WERI-Rb-1 (cell line): ENCODE results near the gene GPR15LG.

Experiments used
- DNase-seq: peaks from one replicate; pipeline ENCODE4 v3.0.0-alpha.2; 2020
- H3K27ac ChIP-seq: fragments of 250-450 bp; sonication (Bioruptor Pico); 2 replicates; pipeline ENCODE4 v1.5.1; 2020; ENCODE audit warnings: mild to moderate bottlenecking, moderate library complexity
- H3K27me3 ChIP-seq: fragments of 250-450 bp; sonication (Bioruptor Pico); 2 replicates; pipeline ENCODE4 v1.5.1; 2021; ENCODE audit warnings: mild to moderate bottlenecking, low read depth, moderate library complexity; ENCODE audit not compliant: insufficient read depth, severe bottlenecking
- H3K36me3 ChIP-seq: fragments of 250-450 bp; sonication (Bioruptor Pico); 2 replicates; pipeline ENCODE4 v1.5.1; 2020; ENCODE audit warnings: mild to moderate bottlenecking, moderate library complexity
- H3K4me3 ChIP-seq: 2 replicates; pipeline ENCODE4 v1.5.1; 2011; ENCODE audit warnings: low read depth, mild to moderate bottlenecking, control low read depth, low read length
- H3K9me3 ChIP-seq: fragments of 250-450 bp; sonication (Bioruptor Pico); 2 replicates; pipeline ENCODE4 v1.5.1; 2021; ENCODE audit warnings: mild to moderate bottlenecking, moderate library complexity; ENCODE audit not compliant: severe bottlenecking
- TF ChIP-seq, protein P1 (sequence below): IDR thresholded peaks from 2 replicates; pipeline ENCODE4 v1.5.1; 2011; ENCODE audit warnings: low read depth, mild to moderate bottlenecking, control low read depth, inconsistent platforms, low read length

GPR15LG gene

DNA sequence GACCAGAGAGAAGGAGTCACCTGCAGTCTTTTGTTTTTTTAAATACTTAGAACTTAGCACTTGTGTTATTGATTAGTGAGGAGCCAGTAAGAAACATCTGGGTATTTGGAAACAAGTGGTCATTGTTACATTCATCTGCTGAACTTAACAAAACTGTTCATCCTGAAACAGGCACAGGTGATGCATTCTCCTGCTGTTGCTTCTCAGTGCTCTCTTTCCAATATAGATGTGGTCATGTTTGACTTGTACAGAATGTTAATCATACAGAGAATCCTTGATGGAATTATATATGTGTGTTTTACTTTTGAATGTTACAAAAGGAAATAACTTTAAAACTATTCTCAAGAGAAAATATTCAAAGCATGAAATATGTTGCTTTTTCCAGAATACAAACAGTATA is 20.8 kb upstream of the GPR15LG start:
- DNase-seq: no peak
- Histone ChIP-seq H3K27ac (no peak overlapping the region), H3K36me3 (peaks cover 61% of the 10 kb centered on the region), H3K4me3 (no peak overlapping the region), H3K27me3 (no peaks in the 10 kb centered on the region), H3K9me3 (no peaks in the 10 kb centered on the region)
- TF ChIP-seq, protein P1, sequence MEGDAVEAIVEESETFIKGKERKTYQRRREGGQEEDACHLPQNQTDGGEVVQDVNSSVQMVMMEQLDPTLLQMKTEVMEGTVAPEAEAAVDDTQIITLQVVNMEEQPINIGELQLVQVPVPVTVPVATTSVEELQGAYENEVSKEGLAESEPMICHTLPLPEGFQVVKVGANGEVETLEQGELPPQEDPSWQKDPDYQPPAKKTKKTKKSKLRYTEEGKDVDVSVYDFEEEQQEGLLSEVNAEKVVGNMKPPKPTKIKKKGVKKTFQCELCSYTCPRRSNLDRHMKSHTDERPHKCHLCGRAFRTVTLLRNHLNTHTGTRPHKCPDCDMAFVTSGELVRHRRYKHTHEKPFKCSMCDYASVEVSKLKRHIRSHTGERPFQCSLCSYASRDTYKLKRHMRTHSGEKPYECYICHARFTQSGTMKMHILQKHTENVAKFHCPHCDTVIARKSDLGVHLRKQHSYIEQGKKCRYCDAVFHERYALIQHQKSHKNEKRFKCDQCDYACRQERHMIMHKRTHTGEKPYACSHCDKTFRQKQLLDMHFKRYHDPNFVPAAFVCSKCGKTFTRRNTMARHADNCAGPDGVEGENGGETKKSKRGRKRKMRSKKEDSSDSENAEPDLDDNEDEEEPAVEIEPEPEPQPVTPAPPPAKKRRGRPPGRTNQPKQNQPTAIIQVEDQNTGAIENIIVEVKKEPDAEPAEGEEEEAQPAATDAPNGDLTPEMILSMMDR: no peak

- H3K27me3 ChIP-seq: no peaks in the 10 kb centered on the region
- no peaks in the 10 kb centered on the region for H3K9me3 ChIP-seq
- TF ChIP-seq, protein P1: no peak
- peaks cover 39% of the 10 kb centered on the region for H3K36me3 ChIP-seq
- no peak overlapping the region for H3K27ac ChIP-seq
- DNase-seq: no peak
- H3K4me3 ChIP-seq: no peak overlapping the region
Measured at GRCh38 chr10:84155521-84155920, 18.1 kb upstream of the GPR15LG start.

- Histone ChIP-seq H3K27me3 (no peaks in the 10 kb centered on the region), H3K4me3 (no peak overlapping the region), H3K9me3 (no peaks in the 10 kb centered on the region), H3K36me3 (peaks cover 34% of the 10 kb centered on the region), H3K27ac (no peak overlapping the region)
- no peak for DNase-seq
- TF ChIP-seq, protein P1: no peak
Measured at GRCh38 chr10:84156009-84156408, 17.6 kb upstream of the GPR15LG start.

- Histone ChIP-seq H3K27me3 (no peaks in the 10 kb centered on the region), H3K9me3 (no peaks in the 10 kb centered on the region), H3K36me3 (peaks cover 30% of the 10 kb centered on the region), H3K27ac (no peak overlapping the region), H3K4me3 (no peak overlapping the region)
- no peak for DNase-seq
- TF ChIP-seq, protein P1: no peak
Measured at GRCh38 chr10:84156768-84157167, 16.8 kb upstream of the GPR15LG start.

- Histone ChIP-seq H3K27ac (no peak overlapping the region), H3K9me3 (no peaks in the 10 kb centered on the region), H3K4me3 (no peak overlapping the region), H3K27me3 (no peaks in the 10 kb centered on the region), H3K36me3 (peaks cover 18% of the 10 kb centered on the region)
- TF ChIP-seq, protein P1: no peak
- no peak for DNase-seq
Measured at GRCh38 chr10:84158061-84158460, 15.5 kb upstream of the GPR15LG start.

DNA sequence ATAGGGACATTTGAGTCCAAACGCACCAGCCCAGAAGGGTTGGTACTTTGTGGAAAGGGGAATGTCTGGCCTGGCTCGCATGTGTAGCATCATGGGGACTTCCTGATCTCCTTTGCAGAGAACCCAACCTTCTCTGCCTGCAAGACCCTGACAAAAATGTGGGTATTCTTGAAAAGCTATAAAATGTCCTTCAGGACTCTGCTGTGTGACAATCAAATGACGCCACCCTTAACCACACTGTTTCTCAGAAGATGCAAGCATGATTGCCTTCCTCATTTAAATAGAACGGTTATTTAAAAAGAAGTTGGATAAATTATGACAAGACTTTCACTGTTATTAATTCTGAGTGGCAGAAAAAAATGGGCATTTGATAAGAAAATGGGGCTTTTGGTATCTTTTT is 15.1 kb upstream of the GPR15LG start:
- TF ChIP-seq, protein P1: no peak
- Histone ChIP-seq H3K27ac (no peak overlapping the region), H3K4me3 (no peak overlapping the region), H3K36me3 (peaks cover 15% of the 10 kb centered on the region), H3K27me3 (no peaks in the 10 kb centered on the region), H3K9me3 (no peaks in the 10 kb centered on the region)
- DNase-seq: no peak
